RWPE2 (cell line): Measurements from ENCODE around the gene LYSMD1.
A peak's percentile ranks its signal among the peaks of the same experiment; 100 is the strongest.

Experiments
- ATAC-seq: fragments of 200-7000 bp; cut with Tn5 transposase; 3 replicates; pipeline ENCODE4 v1.9.1; 2021; ENCODE audit warnings: low read depth
- DNase-seq: peaks from one replicate; pipeline ENCODE4 v3.0.0-alpha.2; 2020; ENCODE audit warnings: low spot score
- H3K27ac ChIP-seq: fragments of 450-650 bp; 2 replicates; pipeline ENCODE4 v1.5.1; 2017; ENCODE audit warnings: mild to moderate bottlenecking; ENCODE audit not compliant: poor library complexity, severe bottlenecking
- H3K27me3 ChIP-seq: fragments of 250-450 bp; sonication (Bioruptor Pico); 2 replicates; pipeline ENCODE4 v1.5.1; 2021; ENCODE audit warnings: mild to moderate bottlenecking, moderate library complexity; ENCODE audit not compliant: insufficient read depth, poor library complexity, severe bottlenecking
- H3K36me3 ChIP-seq: fragments of 250-450 bp; sonication (Bioruptor Pico); 2 replicates; pipeline ENCODE4 v1.5.1; 2020; ENCODE audit warnings: low read depth, mild to moderate bottlenecking, moderate library complexity
- H3K4me1 ChIP-seq: fragments of 250-450 bp; sonication (Bioruptor Pico); 2 replicates; pipeline ENCODE4 v1.5.1; 2021; ENCODE audit warnings: mild to moderate bottlenecking, moderate library complexity; ENCODE audit not compliant: insufficient read depth, poor library complexity, severe bottlenecking
- H3K4me3 ChIP-seq: fragments of 250-450 bp; sonication (Bioruptor Pico); 2 replicates; pipeline ENCODE4 v1.5.1; 2021; ENCODE audit warnings: mild to moderate bottlenecking, moderate library complexity; ENCODE audit not compliant: severe bottlenecking
- H3K9me3 ChIP-seq: fragments of 250-450 bp; sonication (Bioruptor Pico); 2 replicates; pipeline ENCODE4 v1.5.1; 2021; ENCODE audit warnings: mild to moderate bottlenecking, moderate library complexity; ENCODE audit not compliant: severe bottlenecking
- CTCF ChIP-seq: fragments of 450-650 bp; IDR thresholded peaks from one replicate; pipeline ENCODE4 v1.5.1; 2017; ENCODE audit warnings: mild to moderate bottlenecking, moderate library complexity; ENCODE audit not compliant: poor library complexity, severe bottlenecking

LYSMD1 gene

GRCh38 chr1:151187205-151187604 lies 21.5 kb upstream of the LYSMD1 start:
- TF ChIP-seq CTCF: no peak
- H3K27me3 ChIP-seq: no peaks in the 10 kb centered on the region
- no peak for ATAC-seq
- DNase-seq: no peak
- peaks cover 39% of the 10 kb centered on the region for H3K36me3 ChIP-seq
- peaks cover 2% of the 10 kb centered on the region for H3K9me3 ChIP-seq
- no peak overlapping the region for H3K4me3 ChIP-seq
- no peak overlapping the region for H3K27ac ChIP-seq
- H3K4me1 ChIP-seq: peaks cover 5% of the 10 kb centered on the region

DNA sequence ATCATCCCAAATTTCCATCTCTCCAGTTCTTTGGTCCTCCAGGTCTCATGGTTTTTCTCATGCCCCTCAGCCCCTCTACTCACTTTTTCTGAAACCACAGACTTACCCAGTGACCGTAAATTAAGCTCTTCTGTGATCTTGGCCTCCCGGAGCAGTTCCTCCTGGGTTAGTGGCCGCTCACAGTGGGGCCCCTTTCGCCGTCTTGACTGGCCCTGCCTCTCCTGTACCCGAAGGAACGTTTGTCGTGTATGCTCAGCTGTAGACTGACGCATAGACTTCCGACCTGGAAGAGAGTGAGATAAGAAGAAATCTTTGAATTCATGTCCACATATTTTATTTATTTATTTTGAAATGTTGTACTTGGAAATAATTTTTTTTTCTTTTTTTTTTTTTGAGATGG lies 18.5 kb upstream of the LYSMD1 start:
- ATAC-seq: no peak
- H3K27ac ChIP-seq: no peak overlapping the region
- peaks cover 5% of the 10 kb centered on the region for H3K4me1 ChIP-seq
- peaks cover 69% of the 10 kb centered on the region for H3K36me3 ChIP-seq
- DNase-seq: no peak
- H3K27me3 ChIP-seq: no peaks in the 10 kb centered on the region
- no peak for TF ChIP-seq CTCF
- no peak overlapping the region for H3K4me3 ChIP-seq
- peaks cover 2% of the 10 kb centered on the region for H3K9me3 ChIP-seq

- Histone ChIP-seq H3K9me3 (no peaks in the 10 kb centered on the region), H3K27me3 (no peaks in the 10 kb centered on the region), H3K36me3 (peaks cover 53% of the 10 kb centered on the region), H3K4me3 (no peak overlapping the region), H3K27ac (no peak overlapping the region), H3K4me1 (no peaks in the 10 kb centered on the region)
- no peak for TF ChIP-seq CTCF
- DNase-seq (no peak), ATAC-seq (no peak)
These were observed 10.9 kb upstream of the LYSMD1 start for GRCh38 chr1:151176514-151177045.

DNA sequence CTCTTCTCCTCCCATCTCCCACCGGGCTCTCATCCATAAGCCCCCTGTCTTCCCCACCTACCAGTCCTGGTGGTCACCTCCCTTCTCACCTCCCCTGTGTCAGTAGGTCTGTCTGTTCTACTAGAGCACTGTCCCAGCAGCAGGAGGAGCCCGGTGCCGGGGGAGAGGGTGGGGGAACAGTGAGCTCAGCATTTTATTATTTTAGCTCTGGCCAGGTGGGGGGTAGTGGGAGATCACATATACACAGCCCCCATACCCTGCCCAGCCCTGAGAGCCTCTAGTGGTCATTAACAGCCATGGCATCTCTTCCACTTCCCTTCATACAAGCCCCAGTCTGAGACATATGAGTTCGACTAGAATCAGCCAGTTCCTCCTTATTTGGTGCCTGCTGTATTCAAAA lies 10.2 kb upstream of the LYSMD1 start, which contains the start of gene TMOD4:
Gene TMOD4, minus strand, starts transcription at position 119 of the 400 bp plus-strand sequence. CDS start 1,106 bp downstream, outside the sequence.
- Histone ChIP-seq H3K36me3 (peaks cover 46% of the 10 kb centered on the region), H3K4me1 (no peaks in the 10 kb centered on the region), H3K27me3 (no peaks in the 10 kb centered on the region), H3K9me3 (no peaks in the 10 kb centered on the region), H3K4me3 (no peak within 1 kb of the TSS), H3K27ac (no peak within 1 kb of the TSS)
- DNase-seq (no peak), ATAC-seq (peak; percentile 52; the same call in 1 of the 3 replicates)
- peak; percentile 51 for TF ChIP-seq CTCF

DNA sequence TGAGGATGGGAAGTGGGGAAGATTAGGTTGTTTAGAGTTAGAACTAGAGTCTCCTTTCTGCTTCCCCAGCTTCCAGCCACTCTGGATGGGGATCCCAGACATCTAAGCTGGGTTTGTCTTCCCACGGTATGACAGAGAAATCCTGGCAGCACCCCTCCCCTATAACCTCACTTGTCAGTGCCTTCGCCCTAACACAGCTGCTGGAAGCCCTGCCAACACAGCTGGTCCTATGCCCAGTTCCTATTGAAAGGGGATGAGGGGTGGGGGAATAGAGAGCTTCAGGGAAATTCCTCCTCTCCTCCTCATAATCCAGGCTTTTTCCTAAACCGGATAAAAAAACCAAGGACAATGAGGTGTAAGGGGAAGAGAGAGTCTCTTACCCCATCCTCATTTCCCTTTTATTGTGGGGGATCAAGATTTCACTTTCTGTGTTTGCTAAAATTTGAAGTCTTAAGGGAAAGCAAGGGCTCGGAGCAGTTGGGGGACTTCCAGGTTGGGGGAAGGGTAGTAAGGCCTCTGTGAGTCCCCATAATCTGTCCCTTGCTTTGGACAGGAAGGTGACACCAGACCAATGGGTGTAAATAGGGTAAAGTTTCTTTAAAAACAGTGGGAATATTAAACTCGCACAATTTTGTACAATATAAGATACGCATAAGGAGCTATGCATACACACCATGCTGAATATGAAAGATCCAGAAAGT lies 9.5 kb upstream of the LYSMD1 start:
- TF ChIP-seq CTCF: no peak
- H3K4me1 ChIP-seq: no peaks in the 10 kb centered on the region
- H3K4me3 ChIP-seq: no peak overlapping the region
- H3K27me3 ChIP-seq: no peaks in the 10 kb centered on the region
- no peak for ATAC-seq
- DNase-seq: no peak
- no peaks in the 10 kb centered on the region for H3K9me3 ChIP-seq
- H3K27ac ChIP-seq: no peak overlapping the region
- H3K36me3 ChIP-seq: peaks cover 39% of the 10 kb centered on the region
